ENCODE measurements around the gene COASY. TPM values are rescaled to one million over a fixed set of nuclear protein-coding genes. Genes with fewer than 3 reads are reported as not detected.

COASY gene
- total and polyA plus RNA-seq, 2 experiments from 2014 or later: 43.5 to 74.7 TPM

DNA sequence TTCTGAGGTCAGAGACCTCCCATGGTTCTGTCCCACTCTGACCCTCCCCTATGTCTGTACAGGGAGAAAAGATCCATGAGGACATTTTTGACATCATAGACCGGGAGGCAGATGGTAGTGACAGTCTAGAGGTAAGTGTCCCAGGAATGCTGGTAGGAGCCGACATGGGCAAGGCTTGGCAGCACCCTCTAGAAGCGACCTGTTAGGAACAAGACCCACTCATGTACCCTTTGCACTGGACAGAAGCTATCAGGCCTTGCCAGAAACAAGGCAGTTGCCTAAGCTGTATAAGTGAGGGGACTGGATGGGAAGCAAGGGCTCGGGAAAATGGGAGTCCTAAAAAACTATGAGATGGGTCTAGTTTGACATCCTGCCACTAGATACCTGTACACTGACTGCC lies 50.1 kb downstream of the COASY start:
- H3K27me3 ChIP-seq: no peaks in the 10 kb centered on the region
- H3K4me3 ChIP-seq: no peak overlapping the region
- TF ChIP-seq, protein P1, sequence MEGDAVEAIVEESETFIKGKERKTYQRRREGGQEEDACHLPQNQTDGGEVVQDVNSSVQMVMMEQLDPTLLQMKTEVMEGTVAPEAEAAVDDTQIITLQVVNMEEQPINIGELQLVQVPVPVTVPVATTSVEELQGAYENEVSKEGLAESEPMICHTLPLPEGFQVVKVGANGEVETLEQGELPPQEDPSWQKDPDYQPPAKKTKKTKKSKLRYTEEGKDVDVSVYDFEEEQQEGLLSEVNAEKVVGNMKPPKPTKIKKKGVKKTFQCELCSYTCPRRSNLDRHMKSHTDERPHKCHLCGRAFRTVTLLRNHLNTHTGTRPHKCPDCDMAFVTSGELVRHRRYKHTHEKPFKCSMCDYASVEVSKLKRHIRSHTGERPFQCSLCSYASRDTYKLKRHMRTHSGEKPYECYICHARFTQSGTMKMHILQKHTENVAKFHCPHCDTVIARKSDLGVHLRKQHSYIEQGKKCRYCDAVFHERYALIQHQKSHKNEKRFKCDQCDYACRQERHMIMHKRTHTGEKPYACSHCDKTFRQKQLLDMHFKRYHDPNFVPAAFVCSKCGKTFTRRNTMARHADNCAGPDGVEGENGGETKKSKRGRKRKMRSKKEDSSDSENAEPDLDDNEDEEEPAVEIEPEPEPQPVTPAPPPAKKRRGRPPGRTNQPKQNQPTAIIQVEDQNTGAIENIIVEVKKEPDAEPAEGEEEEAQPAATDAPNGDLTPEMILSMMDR (IDR thresholded peaks at IDR 0.05; ENCODE audit: low read depth, low read length): no peak
- H3K9me3 ChIP-seq (ENCODE audit: low read depth): no peaks in the 10 kb centered on the region
- no peak for DNase-seq (ENCODE audit: low read depth in 1 of 2, low spot score in 1 of 2)
- H3K4me1 ChIP-seq (ENCODE audit: low read depth): peaks cover 17% of the 10 kb centered on the region
- H3K36me3 ChIP-seq: peaks cover 28% of the 10 kb centered on the region
- H3K27ac ChIP-seq: no peak overlapping the region

DNA sequence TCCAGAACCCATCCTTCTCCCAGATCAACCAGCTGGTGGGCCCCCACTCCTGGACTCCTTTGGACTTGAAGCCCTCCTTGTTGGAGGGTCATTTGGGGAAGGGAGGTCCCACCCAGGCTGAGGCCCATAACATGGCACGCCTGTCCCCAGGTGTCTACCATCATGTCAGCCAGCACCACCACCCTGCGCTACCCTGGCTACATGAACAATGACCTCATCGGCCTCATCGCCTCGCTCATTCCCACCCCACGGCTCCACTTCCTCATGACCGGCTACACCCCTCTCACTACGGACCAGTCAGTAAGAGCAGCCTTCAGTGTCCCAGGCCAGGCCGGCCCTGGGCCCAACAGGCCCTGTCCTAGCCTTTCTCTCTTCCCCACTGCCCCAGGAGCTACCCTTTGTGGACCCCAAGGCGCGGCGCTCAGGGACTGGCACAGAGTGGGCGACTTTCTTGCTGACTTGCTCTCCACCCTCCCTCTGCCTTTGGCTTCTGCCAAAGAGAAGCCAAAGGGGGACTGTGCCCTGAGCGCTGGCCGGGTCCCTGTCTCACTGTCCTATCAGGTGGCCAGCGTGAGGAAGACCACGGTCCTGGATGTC lies 51.8 kb downstream of the COASY start:
- Histone ChIP-seq H3K4me1 (ENCODE audit: low read depth) (peaks cover 15% of the 10 kb centered on the region), H3K27ac (no peak overlapping the region), H3K36me3 (peaks cover 28% of the 10 kb centered on the region), H3K27me3 (no peaks in the 10 kb centered on the region), H3K4me3 (no peak overlapping the region), H3K9me3 (ENCODE audit: low read depth) (no peaks in the 10 kb centered on the region)
- TF ChIP-seq, protein P1 (IDR thresholded peaks at IDR 0.05; ENCODE audit: low read depth, low read length): no peak
- no peak for DNase-seq (ENCODE audit: low read depth in 1 of 2, low spot score in 1 of 2)

Other genes starting within 250 kb of the COASY start
- 82.1 and 87.8 TPM in 2 replicates for gene STAT3, start 173.7 kb upstream of the COASY start, total RNA-seq
- 82.7 and 102 TPM in 2 replicates for gene STAT3, start 173.7 kb upstream of the COASY start, polyA plus RNA-seq
- gene CAVIN1, start 138.9 kb upstream of the COASY start, total RNA-seq: 47.7 and 72.3 TPM in 2 replicates
- 40.0 and 61.3 TPM in 2 replicates for gene CAVIN1, start 138.9 kb upstream of the COASY start, polyA plus RNA-seq
- 38.2 and 50.8 TPM in 2 replicates for gene ATP6V0A1, start 103.3 kb upstream of the COASY start, total RNA-seq
- 43.0 and 44.6 TPM in 2 replicates for gene ATP6V0A1, start 103.3 kb upstream of the COASY start, polyA plus RNA-seq
- 49.0 and 56.9 TPM in 2 replicates for gene NAGLU, start 25.9 kb upstream of the COASY start, total RNA-seq
- 37.1 and 56.9 TPM in 2 replicates for gene NAGLU, start 25.9 kb upstream of the COASY start, polyA plus RNA-seq
- 4.3 and 6.0 TPM in 2 replicates for gene HSD17B1, start 9.2 kb upstream of the COASY start, total RNA-seq
- gene HSD17B1, start 9.2 kb upstream of the COASY start, polyA plus RNA-seq: 2.8 and 3.0 TPM in 2 replicates
- gene MLX, start 5.0 kb downstream of the COASY start, total RNA-seq: 22.4 and 28.1 TPM in 2 replicates
- gene MLX, start 5.0 kb downstream of the COASY start, polyA plus RNA-seq: 37.1 and 47.3 TPM in 2 replicates
- gene PSMC3IP, start 15.6 kb downstream of the COASY start, total RNA-seq: 6.2 and 6.6 TPM in 2 replicates
- gene PSMC3IP, start 15.6 kb downstream of the COASY start, polyA plus RNA-seq: 9.1 and 14.0 TPM in 2 replicates
- 47.7 and 56.4 TPM in 2 replicates for gene RETREG3, start 47.2 kb downstream of the COASY start, total RNA-seq
- 46.9 and 48.0 TPM in 2 replicates for gene RETREG3, start 47.2 kb downstream of the COASY start, polyA plus RNA-seq
- gene TUBG1, start 47.5 kb downstream of the COASY start, total RNA-seq: 97.2 and 159 TPM in 2 replicates
- gene TUBG1, start 47.5 kb downstream of the COASY start, polyA plus RNA-seq: 162 and 177 TPM in 2 replicates
- gene TUBG2, start 97.1 kb downstream of the COASY start, total RNA-seq: 47.1 and 62.7 TPM in 2 replicates
- gene TUBG2, start 97.1 kb downstream of the COASY start, polyA plus RNA-seq: 67.4 and 83.1 TPM in 2 replicates
- 50.3 and 79.1 TPM in 2 replicates for gene PLEKHH3, start 114.8 kb downstream of the COASY start, total RNA-seq
- 54.7 and 95.6 TPM in 2 replicates for gene PLEKHH3, start 114.8 kb downstream of the COASY start, polyA plus RNA-seq
- gene CCR10, start 119.7 kb downstream of the COASY start, total RNA-seq: 5.8 and 13.5 TPM in 2 replicates
- 16.3 and 21.1 TPM in 2 replicates for gene CCR10, start 119.7 kb downstream of the COASY start, polyA plus RNA-seq
- 15.4 and 17.9 TPM in 2 replicates for gene CNTNAP1, start 120.4 kb downstream of the COASY start, total RNA-seq
- gene CNTNAP1, start 120.4 kb downstream of the COASY start, polyA plus RNA-seq: 3.5 and 3.9 TPM in 2 replicates
- gene EZH1, start 182.9 kb downstream of the COASY start, total RNA-seq: 19.2 and 33.8 TPM in 2 replicates
- gene EZH1, start 182.9 kb downstream of the COASY start, polyA plus RNA-seq: 22.7 and 34.9 TPM in 2 replicates
- gene RAMP2, start 199.1 kb downstream of the COASY start, total RNA-seq: 16.2 and 16.5 TPM in 2 replicates
- gene RAMP2, start 199.1 kb downstream of the COASY start, polyA plus RNA-seq: 20.6 and 28.0 TPM in 2 replicates
- gene VPS25, start 211.3 kb downstream of the COASY start, total RNA-seq: 101 and 129 TPM in 2 replicates
- gene VPS25, start 211.3 kb downstream of the COASY start, polyA plus RNA-seq: 133 and 136 TPM in 2 replicates
- gene WNK4, start 218.5 kb downstream of the COASY start, total RNA-seq: 0.04 and 1.6 TPM in 2 replicates
- gene WNK4, start 218.5 kb downstream of the COASY start, polyA plus RNA-seq: 0.67 and 0.71 TPM in 2 replicates
- 84.1 and 113 TPM in 2 replicates for gene COA3, start 236.6 kb downstream of the COASY start, total RNA-seq
- gene COA3, start 236.6 kb downstream of the COASY start, polyA plus RNA-seq: 228 and 275 TPM in 2 replicates
- gene CNTD1, start 236.7 kb downstream of the COASY start, total RNA-seq: 0.27 TPM in 1 of 2 replicates, not detected in the other
- 2.5 and 3.9 TPM in 2 replicates for gene CNTD1, start 236.7 kb downstream of the COASY start, polyA plus RNA-seq

Measured in cardiac muscle cell (in vitro differentiated cells and primary cell).